Measurements from ENCODE around the gene STIM2. TPM values are rescaled to one million over a fixed set of nuclear protein-coding genes. Genes with fewer than 3 reads are reported as not detected.

Gene STIM2
- total and polyA plus RNA-seq, 2 donors (not counting 1 experiment from before 2014, with no cell fraction given) = 48.6 to 96.0 TPM

DNA sequence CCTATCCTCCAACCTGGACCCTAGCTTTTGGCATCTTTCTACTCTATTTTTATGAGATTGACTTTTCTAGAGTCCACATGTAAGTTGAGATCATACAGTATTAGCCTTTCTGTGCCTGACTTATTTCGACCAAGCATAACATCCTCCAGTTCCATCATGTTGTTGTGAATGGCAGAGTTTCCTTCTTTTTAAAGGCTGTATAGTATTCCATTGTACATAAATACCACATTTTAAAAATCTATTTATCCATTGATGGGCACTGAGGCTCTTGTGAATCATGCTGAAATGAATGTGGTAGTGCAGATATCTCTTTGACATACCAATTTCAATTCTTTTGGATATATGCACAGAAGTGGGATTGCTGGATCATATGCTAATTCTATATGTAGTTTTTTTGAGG is 40.3 kb upstream of the STIM2 start:
- Histone ChIP-seq H3K27me3 (replicated peaks in 1 of 4; ENCODE audit: control extremely low read depth in 1 of 4, control insufficient read depth in 3 of 4, insufficient read depth in 4 of 4, low read length in 3 of 4) (peaks cover 0 to 67% (median 50%) of the 10 kb centered on the region in 4 experiments), H4K20me1 (ENCODE audit: control insufficient read depth, insufficient read depth, low read length, poor library complexity, severe bottlenecking) (peaks cover 6% of the 10 kb centered on the region), H3K9me3 (ENCODE audit: control extremely low read depth in 1 of 3, control insufficient read depth in 2 of 3, insufficient read depth in 1 of 3, low read length in 2 of 3) (peaks cover 0 to 18% (median 15%) of the 10 kb centered on the region in 3 donors), H3K4me2 (replicated peaks; ENCODE audit: low read depth, low read length, poor library complexity, severe bottlenecking) (no peak overlapping the region), H3K27ac (ENCODE audit: low read length in 2 of 2) (no peak overlapping the region), H2AFZ (ENCODE audit: insufficient read depth, low read depth, low read length, poor library complexity, severe bottlenecking) (no peak overlapping the region), H3K4me3 (ENCODE audit: control extremely low read depth in 1 of 5, extremely low read depth in 1 of 5, insufficient read depth in 1 of 5, low read depth in 2 of 5, low read length in 4 of 5) (no peak overlapping the region), H3K4me1 (ENCODE audit: control insufficient read depth in 2 of 2, insufficient read depth in 2 of 2, low read length in 2 of 2) (peaks cover 45 to 50% of the 10 kb centered on the region in 2 donors), H3K36me3 (replicated peaks in 1 of 2; ENCODE audit: control extremely low read depth in 1 of 2, control insufficient read depth in 1 of 2, extremely low read depth in 1 of 2, insufficient read depth in 2 of 2, low read length in 1 of 2) (no peaks in the 10 kb centered on the region), H3K9ac (ENCODE audit: low read length) (no peak overlapping the region), H3K79me2 (ENCODE audit: control insufficient read depth, insufficient read depth, low read length) (peaks cover 4% of the 10 kb centered on the region)
- Mint-ChIP-seq H3K27me3 (peaks cover 65% of the 10 kb centered on the region), H3K4me1 (peaks cover 55% of the 10 kb centered on the region), H3K9me3 (ENCODE audit: insufficient read depth) (peaks cover 6% of the 10 kb centered on the region), H3K4me3 (no peak overlapping the region), H3K27ac (no peak overlapping the region)
- no peak for ATAC-seq (ENCODE audit: low read depth)
- TF ChIP-seq, protein P1, sequence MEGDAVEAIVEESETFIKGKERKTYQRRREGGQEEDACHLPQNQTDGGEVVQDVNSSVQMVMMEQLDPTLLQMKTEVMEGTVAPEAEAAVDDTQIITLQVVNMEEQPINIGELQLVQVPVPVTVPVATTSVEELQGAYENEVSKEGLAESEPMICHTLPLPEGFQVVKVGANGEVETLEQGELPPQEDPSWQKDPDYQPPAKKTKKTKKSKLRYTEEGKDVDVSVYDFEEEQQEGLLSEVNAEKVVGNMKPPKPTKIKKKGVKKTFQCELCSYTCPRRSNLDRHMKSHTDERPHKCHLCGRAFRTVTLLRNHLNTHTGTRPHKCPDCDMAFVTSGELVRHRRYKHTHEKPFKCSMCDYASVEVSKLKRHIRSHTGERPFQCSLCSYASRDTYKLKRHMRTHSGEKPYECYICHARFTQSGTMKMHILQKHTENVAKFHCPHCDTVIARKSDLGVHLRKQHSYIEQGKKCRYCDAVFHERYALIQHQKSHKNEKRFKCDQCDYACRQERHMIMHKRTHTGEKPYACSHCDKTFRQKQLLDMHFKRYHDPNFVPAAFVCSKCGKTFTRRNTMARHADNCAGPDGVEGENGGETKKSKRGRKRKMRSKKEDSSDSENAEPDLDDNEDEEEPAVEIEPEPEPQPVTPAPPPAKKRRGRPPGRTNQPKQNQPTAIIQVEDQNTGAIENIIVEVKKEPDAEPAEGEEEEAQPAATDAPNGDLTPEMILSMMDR (IDR thresholded peaks at IDR 0.05) = no peak
- no peak for TF ChIP-seq EZH2 (IDR thresholded peaks at IDR 0.05; ENCODE audit: borderline replicate concordance, insufficient read depth, low read depth, low read length, poor library complexity, severe bottlenecking)
- no CpG with 5 or more reads among the region's 1 CpG for WGBS (ENCODE audit: insufficient coverage)
- ChIA-PET CTCF (no interaction called here), POLR2A (no interaction called here)
- DNase-seq = no peak
- intact Hi-C loops (cut with micrococcal nuclease) = loop anchor here (5.0 kb wide), 2 partner anchors 33 to 192 kb away; no protein-coding TSS in a partner anchor

DNA sequence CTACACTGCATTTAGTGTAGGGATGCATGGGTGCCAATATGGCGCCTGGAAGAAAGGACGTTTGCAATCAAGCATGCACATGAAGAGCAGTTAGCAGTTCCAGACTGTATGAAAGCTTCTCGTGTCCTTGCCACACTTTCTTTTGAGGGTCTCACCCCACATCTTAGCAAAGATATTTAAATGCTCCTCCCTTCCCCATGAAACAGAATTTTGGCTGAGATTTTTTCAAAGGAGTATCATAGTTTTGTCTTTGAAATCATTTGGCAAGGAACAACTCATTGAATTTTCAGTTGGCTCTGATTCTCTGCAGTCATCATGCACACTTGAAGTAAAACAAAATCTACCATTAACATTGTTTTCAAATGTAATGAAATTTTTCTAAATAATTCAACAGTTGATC is 39.6 kb upstream of the STIM2 start:
- Histone ChIP-seq H2AFZ (ENCODE audit: insufficient read depth, low read depth, low read length, poor library complexity, severe bottlenecking) (no peak overlapping the region), H3K9me3 (ENCODE audit: control extremely low read depth in 1 of 3, control insufficient read depth in 2 of 3, insufficient read depth in 1 of 3, low read length in 2 of 3) (peaks cover 0 to 21% (median 15%) of the 10 kb centered on the region in 3 donors), H3K27me3 (replicated peaks in 1 of 4; ENCODE audit: control extremely low read depth in 1 of 4, control insufficient read depth in 3 of 4, insufficient read depth in 4 of 4, low read length in 3 of 4) (peaks cover 0 to 64% (median 44%) of the 10 kb centered on the region in 4 experiments), H3K4me3 (ENCODE audit: control extremely low read depth in 1 of 5, extremely low read depth in 1 of 5, insufficient read depth in 1 of 5, low read depth in 2 of 5, low read length in 4 of 5) (no peak overlapping the region), H3K9ac (ENCODE audit: low read length) (no peak overlapping the region), H3K36me3 (replicated peaks in 1 of 2; ENCODE audit: control extremely low read depth in 1 of 2, control insufficient read depth in 1 of 2, extremely low read depth in 1 of 2, insufficient read depth in 2 of 2, low read length in 1 of 2) (no peaks in the 10 kb centered on the region), H4K20me1 (ENCODE audit: control insufficient read depth, insufficient read depth, low read length, poor library complexity, severe bottlenecking) (peaks cover 6% of the 10 kb centered on the region), H3K27ac (ENCODE audit: low read length in 2 of 2) (no peak overlapping the region), H3K79me2 (ENCODE audit: control insufficient read depth, insufficient read depth, low read length) (peaks cover 4% of the 10 kb centered on the region), H3K4me2 (replicated peaks; ENCODE audit: low read depth, low read length, poor library complexity, severe bottlenecking) (no peak overlapping the region), H3K4me1 (ENCODE audit: control insufficient read depth in 2 of 2, insufficient read depth in 2 of 2, low read length in 2 of 2) (peaks cover 52 to 54% of the 10 kb centered on the region in 2 donors)
- Mint-ChIP-seq H3K9me3 (ENCODE audit: insufficient read depth) (peaks cover 6% of the 10 kb centered on the region), H3K4me3 (no peak overlapping the region), H3K27me3 (peaks cover 58% of the 10 kb centered on the region), H3K27ac (no peak overlapping the region), H3K4me1 (peaks cover 56% of the 10 kb centered on the region)
- ChIA-PET POLR2A (no interaction called here), CTCF (no interaction called here)
- ATAC-seq (ENCODE audit: low read depth) (no peak), DNase-seq (no peak)
- intact Hi-C loops (cut with micrococcal nuclease) = loop anchor here (5.0 kb wide), 2 partner anchors 34 to 191 kb away; no protein-coding TSS in a partner anchor
- WGBS (ENCODE audit: insufficient coverage) = no CpG with 5 or more reads among the region's 3 CpGs
- no peak for TF ChIP-seq EZH2 (IDR thresholded peaks at IDR 0.05; ENCODE audit: borderline replicate concordance, insufficient read depth, low read depth, low read length, poor library complexity, severe bottlenecking)
- TF ChIP-seq, protein P1 (IDR thresholded peaks at IDR 0.05) = no peak

Measured in B cell (primary cell).